ENCODE measurements around the gene WDR59.
"Not testable (repeated sequence)": the region's sequence is repeated elsewhere in the genome, so short reads cannot be mapped to it uniquely, and the experiment has no call there.

Gene WDR59

DNA sequence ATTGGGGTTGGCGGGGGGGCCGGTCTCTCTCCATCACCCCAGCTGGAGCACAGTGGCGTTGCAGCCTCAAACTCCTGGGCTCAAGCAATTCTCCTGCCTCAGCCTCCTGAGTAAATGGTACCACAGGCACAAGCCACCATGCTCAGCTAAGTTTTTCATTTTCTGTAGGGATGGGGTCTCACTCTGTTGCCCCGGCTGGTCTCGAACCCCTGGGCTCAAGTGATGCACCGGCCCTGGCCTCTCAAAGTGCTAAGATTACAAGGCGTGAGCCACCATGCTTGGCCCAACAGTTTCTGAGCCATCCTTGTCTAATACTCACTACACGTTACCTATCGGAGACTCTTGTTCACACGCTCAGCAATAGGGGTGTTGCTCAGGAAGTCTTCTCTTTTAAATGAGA lies 11.6 kb downstream of the WDR59 start:
- DNase-seq (ENCODE audit: low read depth): no peak

DNA sequence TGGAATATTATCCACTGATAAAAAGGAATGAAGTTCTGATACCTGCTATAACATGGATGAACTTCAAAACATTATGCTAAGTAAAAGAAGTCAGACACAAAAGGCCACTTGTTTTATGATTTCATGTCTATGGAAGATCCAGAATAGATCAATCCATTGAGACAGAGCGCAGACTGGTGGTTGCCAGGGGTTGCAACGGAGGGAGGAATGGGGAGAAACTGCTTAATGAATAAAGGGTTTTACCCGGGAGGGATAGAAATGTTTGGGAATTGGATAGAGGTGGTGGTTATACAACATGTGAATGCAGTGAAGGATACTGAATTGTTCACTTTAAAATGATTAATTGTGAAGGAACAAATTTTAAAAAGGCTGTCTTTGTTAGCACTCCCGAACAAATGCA lies 30.2 kb downstream of the WDR59 start:
- DNase-seq (ENCODE audit: low read depth): no peak

DNA sequence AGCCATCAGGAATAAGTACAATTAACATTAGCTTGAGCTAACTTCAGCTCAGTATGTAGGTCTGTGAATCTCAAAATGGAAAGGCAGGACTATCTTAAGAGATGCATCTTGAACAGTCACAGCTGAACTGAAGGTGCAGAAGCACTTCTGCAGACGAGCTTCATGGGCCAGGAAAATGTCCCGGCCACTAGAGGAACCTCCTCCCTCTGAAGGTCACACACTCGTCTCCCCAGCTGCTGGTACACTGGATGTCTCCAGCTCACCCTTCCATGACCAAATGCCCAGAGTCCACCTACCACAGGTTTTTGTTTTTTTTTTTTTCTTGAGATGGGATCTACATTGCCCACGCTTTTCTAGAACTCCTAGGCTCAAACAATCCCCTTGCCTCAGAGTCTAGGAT lies 33.2 kb downstream of the WDR59 start:
- DNase-seq (ENCODE audit: low read depth): no peak

DNA sequence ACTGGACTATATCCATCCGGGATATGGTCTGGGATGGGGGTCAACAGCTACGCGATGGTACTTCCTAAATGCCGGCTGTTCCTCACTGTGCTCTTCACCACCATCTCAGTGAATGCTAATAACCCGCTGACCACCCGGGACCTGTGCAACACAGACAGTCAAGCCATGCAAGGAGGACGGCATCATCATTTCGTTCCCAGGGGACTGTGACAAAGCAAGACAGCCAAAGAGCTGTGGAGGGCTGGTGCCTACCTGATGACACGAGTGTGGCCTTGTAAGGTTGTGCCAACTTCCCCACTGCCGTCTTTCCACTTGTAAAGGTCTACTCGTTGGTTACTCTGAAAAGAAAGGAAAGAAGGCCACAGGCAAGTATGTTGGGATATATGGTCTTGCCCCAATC lies 33.7 kb downstream of the WDR59 start:
- no peak for DNase-seq (ENCODE audit: low read depth)

DNA sequence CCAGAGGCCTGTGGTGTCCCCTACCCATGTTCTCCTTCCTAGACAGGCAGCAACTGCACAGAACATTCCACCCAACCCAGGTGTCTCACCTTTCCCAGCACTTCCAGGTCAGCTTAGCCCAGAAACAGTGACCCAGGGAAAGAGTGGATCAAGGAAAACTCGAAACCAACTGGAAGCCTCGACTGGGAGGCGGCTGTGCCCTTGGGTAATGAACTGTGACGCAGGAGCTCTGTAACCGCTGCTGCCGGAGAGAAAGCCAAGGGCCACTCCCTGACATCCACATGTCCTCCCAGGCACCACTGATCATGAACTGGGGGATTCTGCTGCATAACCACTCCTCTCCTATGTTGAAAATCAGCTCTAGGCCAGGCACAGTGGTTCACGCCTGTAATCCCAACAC lies 34.4 kb downstream of the WDR59 start:
- DNase-seq (ENCODE audit: low read depth): no peak

DNA sequence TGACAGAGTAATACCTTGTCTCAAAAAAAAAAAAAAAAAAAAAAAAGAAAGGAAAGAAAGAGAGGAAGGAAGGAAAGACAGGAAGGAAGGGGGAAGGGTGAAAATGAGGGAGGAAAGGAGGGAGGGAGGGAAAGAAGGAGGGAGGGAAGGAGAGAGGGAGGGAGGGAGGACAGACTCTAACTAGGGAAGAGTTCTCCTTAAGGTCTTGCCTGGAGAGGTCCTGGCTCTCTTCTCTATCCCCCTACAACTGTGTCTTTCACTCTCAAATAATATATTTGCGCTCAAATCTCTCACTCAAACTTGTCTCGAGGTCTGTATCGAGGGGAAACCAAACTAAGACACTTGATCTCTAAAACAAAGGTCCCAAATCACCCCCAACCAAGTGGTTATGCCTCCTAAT lies 35.6 kb downstream of the WDR59 start:
- no peak for DNase-seq (ENCODE audit: low read depth)

DNA sequence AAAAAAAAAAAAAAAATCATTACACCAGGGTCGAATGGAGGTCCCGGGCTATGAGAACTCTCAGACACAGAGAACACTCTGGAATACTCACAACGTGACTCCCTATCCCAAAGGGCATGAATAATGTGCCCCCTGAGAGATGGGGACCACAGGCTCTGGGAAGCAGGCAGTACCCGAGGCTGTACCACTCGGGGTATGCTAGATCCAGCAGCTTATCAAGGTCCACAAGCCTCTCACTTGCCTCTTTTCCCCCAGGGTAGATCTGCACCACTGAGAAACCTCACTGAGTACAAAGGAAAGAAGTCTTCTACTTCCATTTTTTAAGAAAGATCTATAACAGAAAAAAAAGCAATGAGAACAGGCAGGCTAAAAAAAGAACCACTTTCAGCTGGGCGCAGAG lies 40.5 kb downstream of the WDR59 start:
- DNase-seq (ENCODE audit: low read depth): no peak

DNA sequence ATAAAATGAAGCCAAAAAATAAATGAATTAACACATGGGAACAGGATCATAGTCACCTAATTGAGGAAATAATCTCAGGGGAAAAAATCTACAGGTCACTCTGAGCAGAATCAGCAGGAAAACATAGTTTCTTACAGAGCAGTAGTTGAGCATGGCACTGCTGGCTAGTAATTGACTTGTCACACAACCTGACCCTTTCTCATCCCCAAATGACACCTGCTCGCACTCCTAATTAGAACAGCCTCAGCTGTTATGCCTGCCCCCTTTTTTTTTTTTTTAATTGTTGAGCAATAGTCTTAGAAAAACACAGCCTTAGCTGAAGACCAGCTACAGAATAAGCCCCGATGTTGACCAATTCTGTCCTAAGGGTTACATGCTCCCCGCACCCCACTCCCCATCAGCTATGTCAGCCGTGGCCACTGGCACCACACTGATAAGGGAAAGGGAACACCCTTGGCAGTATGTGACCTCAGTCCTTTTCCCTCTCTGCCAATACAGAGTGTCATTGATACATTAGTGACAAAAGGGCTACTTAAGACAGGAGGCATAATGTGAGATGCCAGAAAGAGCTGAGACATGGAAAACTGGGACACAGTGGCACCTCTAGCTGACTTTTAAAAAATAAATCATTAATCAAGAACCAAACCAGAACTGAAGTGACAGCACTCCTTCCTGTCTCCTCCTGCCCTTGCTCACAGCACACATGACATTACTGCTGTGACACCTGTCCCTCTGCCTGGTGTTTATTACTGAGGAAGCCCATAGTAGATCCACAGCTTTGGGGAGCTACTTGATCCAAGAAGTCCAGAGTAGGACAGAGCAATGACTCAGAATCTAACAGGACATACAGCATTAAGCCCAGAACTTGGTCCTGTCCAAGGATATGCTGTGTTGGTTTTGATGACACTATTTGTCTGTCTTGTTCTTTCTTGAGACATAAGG lies 41.7 kb downstream of the WDR59 start:
- no peak for DNase-seq (ENCODE audit: low read depth)

DNA sequence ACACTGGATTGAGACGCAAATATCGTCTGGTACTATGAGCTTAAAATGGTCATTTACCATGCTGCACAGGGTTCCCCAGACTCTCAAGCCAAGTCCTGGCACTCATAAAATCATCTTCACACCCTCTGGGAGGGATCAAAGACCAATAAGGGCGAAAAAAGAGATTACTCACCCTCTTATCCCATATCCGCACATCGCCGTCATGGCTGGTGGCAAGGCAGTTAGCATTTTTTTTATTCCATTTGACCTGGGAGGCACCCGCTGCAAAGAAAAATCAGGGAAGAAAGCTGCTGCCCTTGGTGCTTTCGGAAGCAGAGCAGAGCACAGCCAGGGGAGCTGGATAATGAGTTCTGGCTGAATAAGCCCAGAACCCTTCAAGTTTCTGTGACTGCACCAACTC lies 42.4 kb downstream of the WDR59 start:
- DNase-seq (ENCODE audit: low read depth): no peak

DNA sequence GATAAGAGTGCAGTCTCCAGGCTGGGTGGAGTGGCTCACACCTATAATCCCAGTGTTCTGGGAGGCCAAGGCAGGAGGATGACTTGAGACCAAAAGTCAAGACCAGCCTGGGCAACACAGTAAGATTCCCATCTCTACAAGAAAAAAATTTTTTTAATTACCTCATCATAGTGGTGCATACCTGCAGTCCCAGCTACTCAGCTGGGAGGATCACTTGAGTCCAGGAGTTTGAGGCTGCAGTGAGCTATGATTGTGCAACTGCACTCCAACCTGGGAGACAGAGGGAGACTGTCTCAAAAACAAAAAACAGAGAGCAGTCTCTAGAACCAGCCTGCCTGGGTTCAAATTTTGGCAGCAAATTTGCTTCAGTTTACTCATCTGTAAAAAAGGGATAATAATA lies 45.2 kb downstream of the WDR59 start:
- DNase-seq (ENCODE audit: low read depth): no peak

DNA sequence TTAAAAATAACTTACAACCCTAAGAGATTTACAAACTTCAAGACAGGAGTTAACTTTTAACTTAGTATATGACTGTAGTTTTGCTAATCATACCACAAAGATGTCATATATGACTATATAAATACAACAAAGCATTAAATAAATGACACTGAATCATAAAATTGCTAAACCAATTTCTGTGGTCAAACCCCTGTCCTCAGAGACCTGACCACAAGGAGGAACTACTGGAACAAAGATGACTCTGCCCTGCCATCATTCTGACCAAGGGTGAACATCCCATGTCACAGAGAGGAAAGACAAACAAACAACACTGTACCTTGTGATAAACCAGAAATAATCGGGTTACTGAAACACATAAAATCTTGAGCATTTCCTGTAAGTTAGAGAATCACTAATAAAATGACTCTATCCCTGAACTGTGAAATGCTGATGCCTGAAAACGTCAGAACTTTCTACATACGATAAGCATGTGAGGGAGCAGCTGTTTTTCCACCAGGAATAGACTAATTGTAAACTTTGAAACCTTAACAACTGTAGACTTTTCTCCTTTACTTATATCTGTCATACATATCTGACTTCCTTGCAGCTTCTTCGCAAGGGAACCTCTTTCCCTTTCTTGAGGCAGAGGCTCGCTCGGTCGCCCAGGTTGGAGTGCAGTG lies 47.9 kb downstream of the WDR59 start:
- DNase-seq (ENCODE audit: low read depth): peak; percentile 84

DNA sequence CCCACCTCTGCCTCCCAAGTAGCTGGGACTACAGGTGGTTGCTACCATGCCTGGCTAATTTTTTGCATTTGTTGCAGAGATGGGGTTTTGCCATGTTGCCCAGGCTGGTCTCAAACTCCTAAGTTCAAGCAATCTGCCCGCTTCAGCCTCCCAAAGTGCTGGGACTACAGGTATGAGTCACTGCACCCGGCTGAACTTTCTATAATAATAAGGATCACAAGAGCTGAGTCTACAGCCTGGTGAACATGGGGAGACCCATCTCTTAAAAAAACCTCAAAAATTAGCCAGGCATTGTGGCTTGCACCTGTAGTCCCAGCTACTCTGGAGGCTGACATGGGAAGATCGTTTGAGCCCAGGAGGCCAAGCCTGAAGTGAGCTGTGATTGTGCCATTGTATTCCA lies 53.5 kb downstream of the WDR59 start:
- DNase-seq (ENCODE audit: low read depth): no peak

DNA sequence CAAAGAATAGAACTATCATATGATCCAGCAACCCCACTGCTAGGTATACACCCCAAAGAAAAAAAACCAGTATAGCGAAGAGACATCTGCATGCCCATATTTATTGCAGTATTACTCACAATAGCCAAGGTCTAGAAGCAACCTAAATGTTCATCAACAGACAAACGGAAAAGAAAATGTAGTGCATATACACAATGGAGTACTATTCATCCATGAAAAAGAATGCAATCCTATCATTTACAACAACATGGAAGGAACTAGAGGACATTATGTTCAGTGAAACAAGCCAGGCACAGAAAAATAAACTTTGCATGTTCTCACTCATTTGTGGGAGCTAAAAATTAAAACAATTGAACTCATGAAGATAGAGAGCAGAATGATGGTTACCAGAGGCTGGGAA lies 55.3 kb downstream of the WDR59 start:
- DNase-seq (ENCODE audit: low read depth): no peak

DNA sequence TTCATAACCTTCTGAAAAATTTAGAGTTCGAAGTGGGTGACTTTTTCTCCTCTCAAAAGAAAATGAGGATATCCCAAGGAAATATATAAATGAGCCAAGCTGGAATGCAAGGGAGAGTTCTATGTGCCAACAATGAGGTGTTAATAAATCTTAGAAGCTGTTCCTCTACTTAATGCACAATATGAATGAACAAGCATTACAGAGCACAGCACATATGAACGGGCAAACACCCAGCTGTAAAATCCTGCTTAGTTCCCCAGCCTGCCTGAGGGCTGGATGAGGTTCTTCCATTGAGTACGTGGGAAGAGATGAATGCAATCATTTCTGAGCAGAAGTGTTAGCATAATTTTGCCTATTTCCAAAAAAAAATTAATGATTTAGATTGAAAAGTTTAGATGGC lies 58.1 kb downstream of the WDR59 start:
- no peak for DNase-seq (ENCODE audit: low read depth)

DNA sequence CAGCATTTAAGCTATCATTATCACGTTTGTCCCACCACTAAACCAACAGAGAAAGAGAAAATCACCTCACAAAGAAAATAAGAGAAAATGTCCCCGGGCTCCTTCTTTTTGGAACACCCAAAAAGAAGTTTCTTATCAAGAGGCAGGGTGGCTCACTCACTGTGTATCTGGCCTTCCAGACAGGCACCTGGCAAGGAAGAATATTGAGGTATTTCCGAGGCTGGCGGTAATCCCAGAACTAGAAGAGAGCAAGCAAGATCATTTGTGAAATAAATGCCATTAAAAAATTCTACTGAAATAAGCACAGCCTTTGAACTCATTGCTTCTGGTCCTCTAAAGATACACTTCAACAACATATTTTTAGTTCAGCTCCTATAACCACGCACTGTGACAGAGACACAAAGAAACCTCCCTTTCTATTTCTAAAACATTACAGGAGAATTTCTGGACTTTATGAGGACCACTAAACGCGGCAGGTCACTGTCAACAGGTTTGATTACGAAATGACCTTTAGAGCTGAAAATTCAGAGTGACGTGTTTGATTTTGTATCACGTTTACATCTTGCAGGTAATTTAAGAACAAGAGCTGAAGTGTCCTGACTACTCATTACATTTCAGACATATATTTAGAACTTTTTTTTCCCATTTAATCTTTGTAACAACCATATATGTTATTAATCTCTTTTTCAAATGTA lies 61.0 kb downstream of the WDR59 start:
- DNase-seq (ENCODE audit: low read depth): no peak

DNA sequence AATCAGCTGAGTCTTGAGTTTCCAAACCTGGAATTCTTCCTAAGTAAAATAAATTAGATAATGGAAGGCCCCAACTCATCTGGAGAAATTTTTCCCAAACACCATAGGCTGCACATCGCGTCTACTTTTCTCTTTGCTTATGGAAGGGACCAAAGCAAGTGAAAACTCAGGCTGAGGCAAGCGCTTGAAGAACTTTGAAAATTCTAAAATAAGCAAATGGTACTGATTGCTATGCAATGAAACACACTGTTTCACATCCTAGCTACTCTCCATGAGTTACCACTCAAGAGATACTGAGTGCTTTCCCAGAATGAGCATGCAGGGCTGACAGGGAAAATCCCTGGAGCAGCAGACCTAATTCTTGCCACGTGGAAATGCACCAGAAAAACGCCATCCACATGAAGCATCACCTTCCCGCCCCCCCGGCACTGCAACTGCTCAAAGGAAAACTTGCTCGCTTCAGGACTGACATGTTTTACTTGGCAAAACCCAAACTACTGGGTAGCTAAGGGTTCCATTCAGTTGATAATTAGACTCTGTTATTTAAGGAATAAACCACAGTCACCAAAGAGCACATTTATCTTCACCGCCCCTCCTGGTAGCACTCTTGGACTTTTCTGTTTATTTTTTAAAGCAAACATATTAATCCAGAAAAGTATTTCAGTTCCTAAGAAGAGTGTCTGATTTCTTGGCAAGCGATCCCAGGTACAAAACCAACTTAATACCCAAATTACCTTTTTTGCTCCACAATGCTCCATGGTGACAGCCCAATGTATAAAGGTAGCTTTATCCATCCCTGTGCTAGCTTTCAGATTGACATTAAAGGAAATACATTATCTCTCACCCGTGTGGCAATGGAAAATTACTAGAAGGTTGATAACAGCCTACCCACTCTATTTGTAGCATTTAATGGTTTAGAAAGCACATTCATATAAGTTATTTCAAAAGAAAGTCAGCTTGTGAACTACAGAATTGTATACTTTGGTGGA lies 62.5 kb downstream of the WDR59 start:
- DNase-seq (ENCODE audit: low read depth): no peak

DNA sequence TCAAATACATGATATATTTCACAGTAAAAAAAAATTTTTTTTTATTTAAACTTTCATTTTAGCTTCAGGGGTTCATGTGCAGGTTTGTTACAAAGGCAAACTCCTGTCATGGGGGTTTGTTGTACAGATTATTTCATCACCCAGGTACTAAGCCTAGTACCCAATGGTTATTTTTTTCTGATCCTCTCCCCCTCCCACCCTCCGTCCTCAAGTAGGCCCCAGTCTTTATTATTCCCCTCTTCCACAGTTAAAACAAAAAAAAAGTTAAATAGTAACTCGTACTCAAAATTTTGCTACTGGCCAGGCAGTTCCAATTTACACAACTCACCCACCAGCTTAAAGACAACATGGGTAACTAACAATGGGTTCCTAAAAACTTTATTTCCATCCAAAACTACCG lies 63.9 kb downstream of the WDR59 start:
- no peak for DNase-seq (ENCODE audit: low read depth)

DNA sequence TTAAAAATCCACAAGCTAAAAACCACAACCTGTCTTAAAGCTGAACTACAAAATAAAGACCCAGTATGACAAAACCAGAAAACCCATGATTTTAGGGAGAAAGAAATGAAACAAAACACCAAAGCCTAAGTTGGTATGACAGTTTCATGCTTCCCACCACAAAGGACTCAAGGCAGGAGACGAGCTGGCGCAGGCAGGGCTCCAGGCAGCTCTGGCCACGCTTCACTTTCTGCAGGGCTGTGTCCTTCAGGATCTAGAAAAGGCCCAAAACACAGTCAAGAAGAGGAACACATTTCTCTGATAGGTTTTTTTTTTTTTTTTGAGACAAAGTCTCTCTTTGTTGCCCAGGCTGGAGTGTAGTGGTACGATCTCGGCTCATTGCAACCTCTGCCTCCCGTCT lies 75.3 kb downstream of the WDR59 start:
- DNase-seq (ENCODE audit: low read depth): peak; percentile 5

DNA sequence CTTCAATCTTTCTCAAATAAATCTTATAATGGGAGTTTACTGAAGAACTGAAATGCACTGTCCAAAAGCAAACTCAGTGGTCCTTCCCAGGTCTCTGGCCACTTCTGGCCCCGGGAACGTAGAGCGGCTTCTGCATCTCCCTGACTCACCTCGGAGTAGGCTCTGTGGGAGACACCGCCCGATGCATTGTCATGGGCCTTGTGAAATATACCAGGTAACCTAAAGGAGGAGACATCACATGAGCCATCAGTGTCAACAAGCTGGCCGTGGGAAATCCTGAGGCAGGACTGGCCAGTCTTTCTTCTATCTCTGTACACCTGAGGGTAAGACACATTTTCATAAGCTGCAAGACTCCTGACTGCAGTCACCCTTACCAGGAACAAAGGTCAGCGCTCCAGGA lies 76.2 kb downstream of the WDR59 start:
- DNase-seq (ENCODE audit: low read depth): not testable (repeated sequence)

DNA sequence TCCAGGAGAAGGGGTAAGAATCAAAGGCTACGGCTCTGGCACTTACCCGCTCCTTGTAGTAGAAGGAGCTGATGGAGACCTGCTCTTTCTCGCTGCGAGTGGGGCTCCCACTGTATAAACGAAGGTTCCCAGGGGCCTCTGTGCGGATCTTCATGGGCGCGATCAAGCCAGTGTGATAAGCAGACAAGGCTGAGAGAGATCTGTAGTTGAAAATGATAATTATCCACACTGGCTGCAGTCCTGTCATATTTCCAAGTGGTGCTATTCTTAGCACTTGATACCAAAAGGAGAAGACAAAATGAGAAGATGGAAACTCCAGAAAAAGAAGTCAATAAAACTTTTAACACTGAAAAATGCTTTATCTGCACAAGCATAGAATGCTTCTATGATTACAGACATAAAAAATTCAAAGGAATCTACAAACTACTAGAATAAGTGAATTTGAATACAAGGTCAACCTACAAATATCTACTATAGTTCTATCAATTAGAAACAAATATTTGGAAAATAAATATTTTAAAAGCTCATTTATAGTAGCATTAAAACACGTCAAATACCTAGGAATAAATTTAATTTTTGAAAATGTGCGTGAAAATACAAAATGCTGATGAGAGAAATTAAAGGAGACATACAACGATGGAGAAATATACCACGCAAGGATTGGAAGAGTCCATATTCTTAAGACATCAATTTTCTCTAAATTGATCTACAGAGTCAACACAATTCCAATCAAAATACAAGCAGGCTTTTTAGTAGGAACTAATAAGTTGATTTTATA lies 80.8 kb downstream of the WDR59 start:
- DNase-seq (ENCODE audit: low read depth): no peak

DNA sequence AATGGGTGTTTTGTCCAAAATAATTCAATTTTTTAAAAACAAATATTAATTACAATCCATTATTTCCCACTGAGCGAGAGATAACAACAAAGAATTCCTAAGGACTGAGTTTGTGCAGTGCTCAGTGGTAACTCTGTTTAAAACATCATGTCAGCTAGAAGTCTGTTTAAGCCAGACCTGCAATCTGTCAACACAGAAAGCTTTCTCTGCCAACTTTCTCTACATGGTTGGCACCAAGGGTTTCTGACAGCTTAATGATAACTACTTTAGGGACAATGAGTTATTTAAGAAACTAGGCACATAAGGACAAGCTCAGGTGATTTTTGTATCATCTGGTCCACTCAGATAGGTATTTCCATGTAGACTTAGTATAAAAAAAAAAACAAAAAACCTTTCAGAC lies 81.8 kb downstream of the WDR59 start:
- DNase-seq (ENCODE audit: low read depth): peak; percentile 6

Measured in amniotic epithelial cell (primary cell).